ENCODE data around the gene NEK4.

NEK4 gene

DNA sequence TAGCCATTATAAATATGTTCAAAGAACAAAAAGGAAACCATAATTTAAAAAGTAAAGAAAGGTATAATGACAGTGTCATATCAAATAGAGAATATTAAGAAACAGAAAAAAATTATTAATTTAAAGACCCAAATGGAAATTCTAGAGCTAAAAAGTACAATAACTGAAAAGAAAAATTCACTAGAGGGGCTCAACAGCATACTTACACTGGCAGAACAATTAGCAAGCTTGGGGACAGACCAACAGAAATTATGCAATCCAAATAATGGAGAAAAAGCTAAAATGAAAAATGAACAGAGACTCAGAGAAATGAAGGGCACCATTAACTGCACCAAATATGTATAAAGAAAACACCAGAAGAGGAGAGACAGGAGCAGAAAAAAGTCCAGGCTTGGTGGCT lies 51.1 kb downstream of the NEK4 start:
- FAIRE-seq (no peak), DNase-seq (ENCODE audit: insufficient read length, low spot score) (no peak)
- TF ChIP-seq POLR2A (IDR thresholded peaks at IDR 0.05; ENCODE audit: low read depth, low read length) = no peak

DNA sequence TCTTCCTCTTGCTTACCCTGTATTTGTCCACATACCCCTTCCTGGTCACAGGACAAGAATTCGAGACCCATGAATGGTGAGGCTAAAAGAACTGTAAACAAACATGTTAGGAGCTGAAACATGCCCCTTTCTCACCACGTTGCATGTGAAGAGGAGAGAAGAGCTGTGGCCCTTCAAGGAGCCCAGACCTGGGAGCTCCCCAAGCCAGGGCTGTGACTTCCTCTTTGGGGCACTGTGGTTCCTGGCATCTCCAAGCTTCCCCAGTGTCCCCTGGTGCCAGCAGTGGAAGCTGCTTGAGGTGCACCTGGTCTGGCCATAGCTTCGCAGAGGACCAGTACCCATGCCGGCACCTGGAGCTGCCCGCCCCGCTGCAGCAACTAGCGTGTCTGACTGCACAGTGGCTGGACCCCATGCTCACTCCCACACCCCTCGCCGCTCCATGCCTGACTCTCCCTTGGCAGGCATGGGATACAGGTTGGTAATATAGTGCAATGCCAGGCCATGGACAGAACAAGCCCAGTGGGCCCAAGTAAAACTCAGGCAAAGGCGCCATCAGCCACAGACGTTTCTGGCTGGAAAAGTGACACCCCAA lies 54.9 kb downstream of the NEK4 start:
- FAIRE-seq (no peak), DNase-seq (ENCODE audit: insufficient read length, low spot score) (no peak)
- TF ChIP-seq POLR2A (IDR thresholded peaks at IDR 0.05; ENCODE audit: low read depth, low read length) = no peak

DNA sequence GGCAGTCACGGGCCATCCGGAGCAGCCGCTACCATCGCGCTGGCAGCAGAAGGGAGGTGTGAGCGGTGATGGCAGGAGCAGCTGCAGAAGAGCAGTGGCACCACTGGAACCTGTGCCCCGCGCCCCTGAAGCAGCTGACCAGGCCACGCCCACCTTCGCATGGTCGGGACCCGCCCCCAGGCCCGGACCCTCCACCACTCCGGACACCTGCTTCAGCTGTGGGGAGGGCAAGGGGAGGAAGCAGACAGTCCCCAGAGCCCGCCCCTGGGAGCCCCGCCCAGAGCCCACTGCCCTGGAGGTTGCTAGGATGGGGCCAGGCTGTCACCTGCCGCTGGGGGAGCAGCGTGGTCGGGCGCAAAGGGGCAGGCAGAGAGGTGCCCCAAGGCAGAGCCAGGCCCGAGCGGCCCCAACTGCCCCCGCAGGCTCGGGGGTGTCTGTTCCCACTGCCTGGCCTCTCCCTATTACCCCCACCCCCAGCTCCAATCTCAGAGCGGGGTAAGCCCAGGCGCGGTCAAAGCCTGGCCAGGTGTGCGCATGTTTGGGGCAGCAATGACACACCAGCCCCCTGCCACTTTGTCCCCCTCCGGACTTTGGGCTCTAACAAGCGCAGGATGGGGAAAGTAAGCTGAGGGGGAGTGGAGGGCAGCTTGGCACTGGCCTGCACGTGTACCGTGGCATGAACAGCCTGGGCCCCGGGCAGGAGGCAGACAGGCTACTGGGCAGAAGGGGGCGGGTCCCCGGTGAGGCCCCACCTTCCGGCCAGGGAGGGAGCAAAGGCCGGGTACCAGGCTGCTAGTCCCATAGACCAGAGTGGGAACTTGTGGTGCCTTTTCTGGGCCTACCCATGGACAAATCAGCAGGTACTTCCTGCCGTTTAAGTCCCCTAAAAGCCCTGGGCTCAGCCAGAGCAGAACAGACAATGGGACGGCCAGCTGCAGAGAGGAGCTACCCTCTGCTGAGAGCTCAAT lies 56.1 kb downstream of the NEK4 start:
- DNase-seq (ENCODE audit: insufficient read length, low spot score) (no peak), FAIRE-seq (no peak)
- no peak for TF ChIP-seq POLR2A (IDR thresholded peaks at IDR 0.05; ENCODE audit: low read depth, low read length)

DNA sequence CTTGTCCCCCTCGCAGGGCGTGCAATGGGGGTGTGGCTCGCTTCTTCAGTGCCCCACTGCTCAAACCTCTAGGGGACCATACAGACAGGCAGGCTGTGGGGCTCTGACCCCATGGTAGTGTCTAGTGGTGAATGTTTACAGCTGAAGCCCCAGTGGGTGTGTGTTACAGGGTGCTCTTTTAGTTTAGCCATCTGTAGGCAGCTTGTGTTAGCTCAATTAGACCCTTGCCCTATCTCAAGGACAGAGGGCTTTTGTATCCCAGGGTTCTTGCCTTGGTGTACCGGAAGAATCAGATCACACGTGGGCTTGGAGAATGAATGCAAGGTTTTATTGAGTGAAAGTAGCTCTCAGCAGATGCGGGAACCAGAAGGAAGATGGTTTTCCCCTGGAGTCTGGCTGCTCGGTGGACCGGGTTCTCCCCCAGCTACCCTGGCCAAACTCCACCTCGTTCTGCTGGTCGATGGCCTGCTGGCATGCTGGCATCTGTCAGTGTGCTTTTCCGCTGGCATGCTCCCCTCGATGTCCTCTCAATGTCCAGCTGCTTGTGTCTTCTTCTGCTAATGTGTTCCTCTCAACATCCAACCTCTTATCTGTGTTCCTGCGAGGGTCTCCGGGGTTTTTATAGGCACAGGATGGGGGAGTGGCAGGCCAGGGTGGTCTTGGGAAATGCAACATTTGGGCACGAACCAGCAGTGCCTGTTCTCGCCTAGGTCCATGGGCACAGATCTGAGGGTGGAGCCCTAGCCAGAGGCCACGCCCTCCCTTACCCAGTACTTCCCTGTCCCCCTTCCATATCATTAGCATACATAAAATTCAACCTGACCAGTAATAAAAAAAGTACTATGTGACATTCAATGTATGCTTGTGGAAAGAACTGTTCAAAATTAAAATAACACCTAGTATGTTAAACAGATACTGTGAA lies 58.2 kb downstream of the NEK4 start:
- no peak for FAIRE-seq
- TF ChIP-seq POLR2A (IDR thresholded peaks at IDR 0.05; ENCODE audit: low read depth, low read length) = no peak
- no peak for DNase-seq (ENCODE audit: insufficient read length, low spot score)

DNA sequence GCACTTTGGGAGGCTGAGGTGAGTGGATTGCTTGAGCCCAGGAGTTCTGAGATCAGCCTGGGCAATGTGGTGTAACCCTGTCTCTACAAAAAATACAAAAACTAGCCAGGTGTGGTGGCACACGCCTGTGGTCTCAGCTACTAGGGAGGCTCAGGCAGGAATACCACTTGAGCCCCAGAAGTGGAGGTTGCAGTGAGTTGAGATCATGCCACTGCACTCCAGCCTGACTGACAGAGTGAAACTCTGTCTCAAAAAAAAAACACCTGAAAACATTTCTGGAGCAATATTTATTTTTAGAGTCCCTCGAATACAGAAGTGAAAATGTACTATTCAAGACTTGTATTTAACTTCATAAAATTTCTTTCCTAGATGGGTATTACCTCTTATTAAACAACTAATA lies 60.2 kb downstream of the NEK4 start:
- no peak for TF ChIP-seq POLR2A (IDR thresholded peaks at IDR 0.05; ENCODE audit: low read depth, low read length)
- no peak for DNase-seq (ENCODE audit: insufficient read length, low spot score)
- no peak for FAIRE-seq

DNA sequence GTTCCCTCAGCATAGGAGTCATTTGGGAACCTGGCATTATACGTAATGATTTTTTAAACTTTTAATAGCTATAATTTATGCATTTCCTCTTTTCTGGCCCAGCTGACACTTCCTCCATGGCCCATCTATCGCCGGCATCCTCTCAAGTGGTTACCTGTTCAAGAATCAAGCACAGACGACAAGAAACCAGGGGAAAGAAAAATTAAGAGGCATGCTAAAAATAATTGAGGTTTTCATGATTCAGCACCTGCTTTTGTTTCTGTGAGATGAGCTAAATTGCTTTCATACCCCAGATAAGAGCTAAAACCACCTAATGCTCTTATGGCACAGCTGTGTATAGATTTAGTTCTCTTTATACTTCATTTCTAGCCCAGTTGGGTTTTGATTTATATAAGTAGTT lies 63.2 kb downstream of the NEK4 start:
- DNase-seq (ENCODE audit: insufficient read length, low spot score) = no peak
- no peak for FAIRE-seq
- no peak for TF ChIP-seq POLR2A (IDR thresholded peaks at IDR 0.05; ENCODE audit: low read depth, low read length)

DNA sequence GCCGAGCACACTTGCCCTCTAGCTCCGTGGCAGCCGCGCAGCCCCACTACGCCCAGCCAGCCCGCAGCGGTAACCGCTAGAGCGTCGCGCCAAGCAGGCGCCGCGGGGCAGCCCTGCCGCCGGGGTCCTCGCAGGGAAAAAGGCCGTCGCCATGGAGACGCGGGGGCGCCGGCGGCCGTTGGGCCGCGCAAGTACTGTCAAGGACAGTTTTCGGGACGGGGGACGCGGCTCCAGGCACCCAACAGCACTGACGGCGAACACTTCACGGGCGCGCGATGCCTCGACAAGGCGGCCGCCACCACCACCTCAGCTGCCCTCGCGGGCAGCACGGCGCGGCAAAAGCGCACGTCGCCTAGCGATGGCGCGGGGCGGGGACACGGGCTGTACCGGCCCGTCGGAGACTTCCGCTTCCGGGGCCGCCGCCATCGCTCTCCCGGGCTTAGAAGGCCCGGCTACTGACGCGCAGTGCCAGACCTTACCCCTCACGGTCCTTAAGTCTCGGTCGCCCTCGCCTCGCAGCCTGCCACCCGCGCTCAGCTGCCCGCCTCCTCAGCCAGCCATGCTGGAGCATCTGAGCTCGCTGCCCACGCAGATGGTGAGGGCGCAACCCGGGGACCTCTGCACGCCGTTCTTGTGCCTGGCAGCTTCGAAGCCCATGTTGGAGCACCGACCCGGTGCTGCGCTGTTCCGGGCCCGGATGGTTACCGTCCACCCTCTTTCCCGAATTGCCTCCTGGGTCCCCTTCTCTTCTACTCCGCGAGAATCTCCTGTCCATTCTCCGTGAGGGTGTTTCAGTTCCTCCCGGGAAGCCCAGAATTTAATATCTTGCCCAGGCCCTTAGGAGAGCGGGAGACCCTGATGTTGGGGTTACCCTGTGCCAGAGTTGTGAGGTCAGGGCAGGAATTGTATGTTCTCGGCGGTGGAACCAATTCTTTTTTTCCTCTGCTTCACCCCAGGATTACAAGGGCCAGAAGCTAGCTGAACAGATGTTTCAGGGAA lies 64.8 kb downstream of the NEK4 start, which contains the start of the genes GLT8D1 and SPCS1:
Gene GLT8D1, minus strand, starts transcription at position 104 of the 999 bp plus-strand sequence. CDS start 5,331 bp downstream, outside the sequence.
Gene SPCS1, plus strand, starts transcription at position 419 of the 999 bp plus-strand sequence. Its CDS starts 141 bp downstream, at position 560.
- peak; percentile 94 for TF ChIP-seq POLR2A (IDR thresholded peaks at IDR 0.05; ENCODE audit: low read depth, low read length)
- DNase-seq (ENCODE audit: insufficient read length, low spot score) = peak; percentile 83
- no peak for FAIRE-seq

DNA sequence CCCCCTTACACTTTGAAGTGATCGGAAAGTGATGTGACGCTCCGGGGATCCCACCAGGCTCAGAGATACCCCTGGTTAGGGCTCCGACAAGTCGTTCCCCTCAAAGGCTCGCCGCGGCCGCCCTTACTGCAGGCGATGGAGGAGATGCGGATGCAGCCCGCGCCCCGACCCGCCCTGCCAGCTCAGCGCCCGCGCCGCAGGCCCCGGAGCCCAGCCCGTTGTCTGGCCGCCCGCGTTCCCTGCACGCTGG lies 65.4 kb downstream of the NEK4 start:
- FAIRE-seq (no peak), DNase-seq (ENCODE audit: insufficient read length, low spot score) (no peak)
- no peak for TF ChIP-seq POLR2A (IDR thresholded peaks at IDR 0.05; ENCODE audit: low read depth, low read length)

DNA sequence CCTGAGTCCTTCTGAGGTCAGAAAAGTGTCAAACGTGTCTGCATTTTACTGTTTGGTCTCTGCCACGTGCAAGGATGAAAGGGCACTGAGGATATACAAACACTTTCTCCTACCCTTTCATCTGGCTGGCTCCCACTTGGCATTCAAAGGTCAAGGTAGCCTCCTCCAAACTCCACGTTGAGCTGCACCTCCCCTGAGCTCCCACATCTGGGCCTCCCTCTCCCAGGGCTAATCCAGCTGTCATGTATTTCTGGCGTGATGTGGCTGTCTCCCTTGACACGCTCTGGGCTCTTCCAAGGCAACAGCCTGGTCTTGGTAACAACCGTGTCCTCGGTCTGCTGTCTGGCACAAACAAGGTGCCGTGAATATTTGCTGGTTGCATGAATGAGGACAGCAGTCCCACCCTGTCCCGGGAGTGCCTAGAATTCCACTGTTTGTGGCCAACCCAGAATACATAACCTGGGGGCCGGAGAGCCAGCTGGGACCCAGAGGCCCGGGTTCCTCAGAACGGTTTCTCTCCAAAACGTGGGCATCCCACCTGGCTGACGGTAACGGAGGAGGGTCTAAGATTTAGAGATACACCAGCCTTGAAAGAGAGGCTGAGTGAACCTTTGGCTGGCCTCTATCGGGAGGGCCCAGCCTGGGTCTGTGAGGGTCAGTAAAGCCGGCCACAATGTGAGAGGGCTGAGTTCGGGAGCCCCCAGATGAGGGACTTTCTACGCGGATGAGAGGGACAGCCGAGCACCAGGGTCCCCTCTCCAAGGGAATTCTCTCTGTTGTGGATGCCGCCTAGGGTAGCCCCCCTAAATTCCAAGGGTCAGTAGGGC lies 65.9 kb downstream of the NEK4 start:
- DNase-seq (ENCODE audit: insufficient read length, low spot score) = peak; percentile 32
- no peak for FAIRE-seq
- no peak for TF ChIP-seq POLR2A (IDR thresholded peaks at IDR 0.05; ENCODE audit: low read depth, low read length)

DNA sequence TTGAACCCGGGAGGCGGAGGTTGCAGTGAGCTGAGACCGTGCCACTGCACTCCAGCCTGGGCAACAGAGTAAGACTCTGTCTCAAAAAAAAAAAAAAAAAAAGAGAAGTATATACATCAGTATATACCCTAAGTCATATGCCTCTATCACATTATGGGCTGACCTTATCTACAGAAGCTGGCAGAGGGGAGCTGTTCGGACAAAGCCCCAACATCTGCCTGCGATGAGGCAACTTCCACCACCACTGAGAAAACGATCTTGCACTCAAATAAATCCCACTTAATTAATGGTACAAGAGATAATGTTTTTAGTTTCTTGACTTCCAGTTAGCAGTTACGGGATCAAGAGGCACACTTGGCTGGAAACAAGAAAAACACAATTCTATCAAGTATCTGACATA lies 67.4 kb downstream of the NEK4 start:
- no peak for TF ChIP-seq POLR2A (IDR thresholded peaks at IDR 0.05; ENCODE audit: low read depth, low read length)
- no peak for DNase-seq (ENCODE audit: insufficient read length, low spot score)
- no peak for FAIRE-seq

DNA sequence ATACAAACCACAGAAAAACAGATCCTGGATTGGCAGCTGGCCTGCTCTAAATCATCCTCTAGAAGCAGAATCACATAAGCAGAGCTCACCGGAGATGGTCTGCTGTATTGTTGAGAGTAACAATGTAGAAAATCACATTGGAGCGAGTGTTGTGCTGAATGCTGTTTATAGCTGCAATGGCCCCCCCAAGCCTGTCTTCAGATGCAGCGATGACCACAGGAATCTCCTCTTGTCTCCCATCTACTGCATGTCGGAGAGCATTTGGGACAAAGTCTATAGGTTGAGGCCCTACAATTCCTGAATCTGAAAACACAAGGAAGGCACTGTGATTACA lies 73.1 kb downstream of the NEK4 start:
- TF ChIP-seq POLR2A (IDR thresholded peaks at IDR 0.05; ENCODE audit: low read depth, low read length) = no peak
- DNase-seq (ENCODE audit: insufficient read length, low spot score) (no peak), FAIRE-seq (no peak)

Measured in H54 (cell line).